Glomerular endothelial cell (primary cell): Measurements from ENCODE around the gene MAPK10. TPM values are rescaled to one million over a fixed set of nuclear protein-coding genes. Genes with fewer than 3 reads are reported as not detected.
A peak's percentile ranks its signal among the peaks of the same experiment; 100 is the strongest.
"Not testable (repeated sequence)": the region's sequence is repeated elsewhere in the genome, so short reads cannot be mapped to it uniquely, and the experiment has no call there.

Experiments used
- DNase-seq: peaks from one replicate; pipeline ENCODE4 v3.0.0-alpha.2; 2011; ENCODE audit warnings: low read depth, low spot score; ENCODE audit errors: extremely low read depth
- total RNA-seq: library from RNA; depleted of rRNA; stranded (reverse); fragments of >200 nt; gene quantifications from 2 replicates; pipeline ENCODE4 v1.2.3, GENCODE V29; 2015

The MAPK10 gene
- total RNA-seq, 1 donor from 2014 or later: 0.06 TPM

DNA sequence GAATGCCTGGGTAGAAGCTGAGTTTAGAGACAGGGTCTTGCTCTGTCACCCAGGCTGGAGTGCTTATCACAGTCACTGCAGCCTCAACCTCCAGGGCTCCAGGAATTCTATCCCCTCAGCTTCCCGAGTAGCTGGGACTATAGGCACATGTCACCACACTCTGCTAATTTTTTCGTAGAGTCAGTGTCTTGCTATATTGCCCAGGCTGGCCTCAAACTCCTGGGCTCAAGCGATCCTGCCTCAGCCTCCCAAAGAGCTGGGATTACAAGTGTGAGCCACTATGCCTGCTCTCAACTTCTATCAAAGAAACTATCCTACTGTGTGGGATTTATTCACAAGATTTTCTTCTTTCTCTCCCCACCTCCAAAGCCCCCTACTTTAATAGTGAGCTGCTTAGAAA lies 15.7 kb downstream of the MAPK10 start:
- DNase-seq: no peak

DNA sequence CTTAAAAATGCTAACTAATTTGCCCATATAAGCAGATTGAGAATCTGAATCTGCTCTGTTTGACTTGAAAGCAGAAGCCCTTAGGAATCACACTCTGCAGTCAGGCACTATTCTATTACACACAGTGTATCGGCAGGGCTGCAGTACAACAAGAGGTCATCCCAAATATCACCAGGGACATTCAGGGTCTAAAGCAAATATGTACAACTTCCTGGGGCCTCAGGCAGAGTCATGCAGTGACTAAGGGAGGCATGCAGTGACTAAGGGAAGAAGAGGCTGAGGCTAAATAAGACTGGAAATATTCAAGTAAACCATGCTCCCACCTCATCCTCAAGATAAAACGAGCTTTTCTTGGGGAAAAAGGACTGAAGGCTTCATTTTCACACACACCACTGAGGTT lies 20.9 kb downstream of the MAPK10 start:
- DNase-seq: no peak

- DNase-seq: no peak
Observed at GRCh38 chr4:86338521-86338920, 21.3 kb downstream of the MAPK10 start.

- DNase-seq: no peak
Observed at GRCh38 chr4:86334020-86334750, 25.7 kb downstream of the MAPK10 start.

DNA sequence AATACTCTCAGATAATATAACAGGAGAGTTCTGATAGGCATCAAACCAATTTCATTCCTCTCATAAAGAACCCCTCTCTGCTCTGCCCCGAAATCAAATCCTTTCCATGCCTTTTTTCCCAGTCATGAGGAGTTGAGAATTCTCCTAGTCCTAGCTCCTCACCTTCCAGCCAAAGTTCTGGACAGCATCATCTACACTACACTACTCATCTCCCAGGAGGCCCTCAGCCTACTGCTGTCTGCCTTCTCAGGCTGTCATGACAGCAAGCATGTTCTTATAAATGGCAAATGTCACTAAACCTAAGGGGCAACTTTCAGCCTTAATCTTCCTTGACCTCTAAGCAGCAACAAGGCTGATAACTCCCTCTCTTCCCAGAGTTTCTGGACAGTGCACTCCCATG lies 26.6 kb downstream of the MAPK10 start:
- no peak for DNase-seq

- no peak for DNase-seq
Observed at GRCh38 chr4:86330961-86331742, 28.7 kb downstream of the MAPK10 start.

DNA sequence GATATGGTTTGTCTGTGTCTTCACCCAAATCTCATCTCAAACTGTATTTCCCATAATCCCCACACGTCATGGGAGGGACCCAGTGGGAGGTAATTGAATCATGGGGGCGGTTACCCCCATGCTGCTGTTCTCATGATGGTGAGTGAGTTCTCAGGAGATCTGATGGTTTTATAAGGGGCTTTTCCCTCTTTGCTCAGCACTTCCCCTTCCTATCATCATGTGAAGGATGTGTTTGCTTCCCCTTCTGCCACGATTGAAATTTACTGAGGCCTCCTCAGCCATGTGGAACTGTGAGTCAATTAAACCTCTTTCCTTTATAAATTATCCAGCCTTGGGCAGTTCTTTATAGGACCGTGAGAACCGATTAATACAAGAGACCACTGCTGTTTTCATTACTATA lies 29.4 kb downstream of the MAPK10 start:
- not testable (repeated sequence) for DNase-seq

- DNase-seq: no peak
Observed at GRCh38 chr4:86329431-86329830, 30.4 kb downstream of the MAPK10 start.

GRCh38 chr4:86326400-86326799 lies 33.5 kb downstream of the MAPK10 start:
- no peak for DNase-seq

DNA sequence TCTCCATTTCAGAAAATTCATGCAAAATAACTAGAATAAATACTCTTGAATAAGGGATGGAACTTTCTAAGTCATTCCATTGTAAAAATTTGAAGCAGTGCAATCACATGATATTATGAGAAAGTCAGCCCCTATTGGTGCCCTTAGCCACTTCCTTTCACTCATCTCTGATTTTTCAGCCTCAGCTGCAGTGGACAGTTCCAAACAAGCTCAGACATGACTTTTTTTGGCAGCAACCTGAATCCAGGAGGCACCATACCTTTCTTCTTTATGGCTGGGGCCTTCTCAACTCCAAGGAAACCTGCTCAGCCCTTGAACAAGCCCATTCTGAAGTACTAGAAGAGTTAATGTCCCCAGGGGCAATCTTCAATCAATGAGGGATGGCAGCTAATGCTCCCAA lies 40.5 kb downstream of the MAPK10 start:
- DNase-seq: no peak

DNA sequence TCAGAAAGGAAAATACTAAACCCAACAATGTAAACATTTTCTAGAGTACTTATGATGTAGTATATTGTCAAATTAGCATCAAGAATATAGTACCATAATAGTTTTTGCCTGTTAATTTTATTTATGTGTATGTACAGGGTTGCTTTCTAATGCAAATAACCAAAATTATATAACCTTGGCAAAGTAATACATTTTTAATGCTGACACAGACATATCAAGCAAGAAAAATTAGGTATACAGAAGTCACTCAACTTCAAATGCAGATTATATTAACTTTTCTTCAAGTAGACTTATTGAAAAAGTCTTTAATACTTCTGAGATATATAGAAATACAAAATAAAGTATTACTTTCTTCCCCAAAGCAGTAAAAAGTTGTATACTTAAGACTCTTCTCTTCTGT lies 44.3 kb downstream of the MAPK10 start:
- DNase-seq: no peak

DNA sequence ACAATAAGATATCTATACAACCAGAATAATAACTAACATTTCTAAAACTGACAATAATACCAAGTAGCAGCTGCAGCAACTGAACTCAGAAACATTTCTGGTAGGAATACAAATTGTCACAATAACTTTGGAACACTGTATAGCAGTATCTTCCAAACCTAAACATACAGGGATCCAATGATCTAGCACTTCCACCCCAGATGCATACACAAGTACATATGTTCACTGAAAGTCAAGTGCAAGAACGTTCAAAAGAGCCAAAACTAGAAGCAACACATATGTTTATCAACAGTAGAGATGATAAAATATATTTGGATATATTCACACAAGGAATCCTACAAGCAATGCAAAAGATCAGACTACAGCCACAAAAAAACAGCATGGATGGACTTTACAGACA lies 46.2 kb downstream of the MAPK10 start:
- no peak for DNase-seq

GRCh38 chr4:86307432-86307831 lies 52.4 kb downstream of the MAPK10 start:
- no peak for DNase-seq

GRCh38 chr4:86306816-86307215 lies 53.0 kb downstream of the MAPK10 start:
- DNase-seq: no peak

GRCh38 chr4:86302830-86303229 lies 57.0 kb downstream of the MAPK10 start:
- DNase-seq: no peak

GRCh38 chr4:86302251-86302650 lies 57.6 kb downstream of the MAPK10 start:
- peak; percentile 23 for DNase-seq

- DNase-seq: no peak
Observed at GRCh38 chr4:86300516-86300915, 59.3 kb downstream of the MAPK10 start.

- no peak for DNase-seq
Observed at GRCh38 chr4:86296865-86297264, 63.0 kb downstream of the MAPK10 start.

DNA sequence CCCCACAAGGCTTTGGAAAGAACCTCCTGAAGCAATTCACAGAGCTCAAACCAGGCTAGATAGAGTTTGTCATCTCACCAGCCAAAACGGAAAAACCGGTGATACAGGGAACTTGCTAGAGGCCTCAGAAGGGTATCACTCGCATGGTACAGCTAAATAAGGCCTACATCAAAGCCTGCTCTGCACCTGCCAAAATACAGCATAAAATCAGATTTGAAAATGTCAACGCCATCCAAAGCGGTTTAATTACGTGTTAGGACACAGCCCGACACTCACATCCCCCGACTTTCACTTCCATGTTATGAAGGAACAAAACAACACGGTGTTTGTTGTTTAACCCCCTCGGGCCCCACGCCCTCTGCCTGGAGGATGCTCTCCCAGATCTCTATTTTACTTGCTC lies 65.0 kb downstream of the MAPK10 start:
- DNase-seq: no peak

GRCh38 chr4:86291180-86291579 lies 68.7 kb downstream of the MAPK10 start:
- DNase-seq: no peak

- DNase-seq: no peak
Observed at GRCh38 chr4:86286726-86287125, 73.1 kb downstream of the MAPK10 start.

- DNase-seq: no peak
Observed at GRCh38 chr4:86283371-86283770, 76.5 kb downstream of the MAPK10 start.
